Measurements from ENCODE around the gene TBC1D5. TPM values are rescaled to one million over a fixed set of nuclear protein-coding genes. Genes with fewer than 3 reads are reported as not detected.
A peak's percentile ranks its signal among the peaks of the same experiment; 100 is the strongest.
"Not testable (repeated sequence)": the region's sequence is repeated elsewhere in the genome, so short reads cannot be mapped to it uniquely, and the experiment has no call there.

TBC1D5 gene
- 63.6 and 108 TPM in 2 replicates for total RNA-seq (ENCODE audit: low replicate concordance)

DNA sequence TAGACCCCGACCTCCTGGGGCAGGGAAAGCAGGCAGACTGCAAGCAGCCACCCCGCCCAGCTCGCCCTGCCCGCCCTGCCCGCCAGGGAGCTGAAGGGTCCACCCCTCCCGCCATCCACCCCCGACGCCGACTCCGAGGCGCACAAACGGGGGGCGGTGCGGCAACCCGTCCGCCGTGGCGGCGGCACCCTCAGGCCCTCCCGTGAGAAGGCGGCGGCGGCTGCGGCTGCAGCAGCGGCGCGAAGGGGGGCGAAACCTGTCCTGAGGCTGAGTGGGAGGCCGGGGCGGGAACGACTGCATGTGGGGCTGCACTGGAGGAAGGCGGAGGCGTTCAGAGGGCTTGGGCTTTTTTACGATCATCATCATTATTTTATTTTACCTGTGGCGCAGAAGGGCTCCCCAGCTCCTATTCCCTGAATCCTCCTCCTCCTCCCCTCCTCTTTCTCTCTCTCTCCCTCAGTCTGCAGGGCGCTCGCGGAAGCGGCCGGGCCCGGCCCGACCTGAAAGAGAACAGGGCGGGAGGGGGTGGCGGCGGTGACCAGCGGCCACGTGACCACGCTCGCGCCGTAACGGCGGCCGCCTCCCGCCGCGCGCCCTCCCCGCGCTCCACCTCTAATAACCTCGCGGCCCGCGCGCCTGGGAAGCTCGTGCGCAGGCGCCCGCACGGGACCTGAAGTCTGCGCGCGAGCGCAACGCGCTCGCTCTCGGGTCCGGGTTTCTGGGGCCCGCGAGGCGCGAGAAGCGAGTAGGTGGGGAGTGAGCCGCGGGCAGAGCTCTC lies at the start of gene TBC1D5:
TSS of gene TBC1D5 (minus strand) at position 530 of the 778 bp plus-strand sequence. CDS start 234,061 bp downstream, outside the sequence.
- no peaks in the 10 kb centered on the region for H4K20me1 ChIP-seq (ENCODE audit: low read depth)
- peak within 1 kb of the TSS; percentile 98 for H3K27ac Mint-ChIP-seq
- no peak for TF ChIP-seq CTCF (IDR thresholded peaks at IDR 0.05)
- peak; percentile 27 for TF ChIP-seq EZH2 (IDR thresholded peaks at IDR 0.05)
- H2AFZ ChIP-seq (replicated peaks) = peak within 1 kb of the TSS; percentile 87
- peak within 1 kb of the TSS; percentile 80 for H3K4me2 ChIP-seq
- peak within 1 kb of the TSS; percentile 98 for H3K27ac ChIP-seq
- peaks cover 41% of the 10 kb centered on the region for H3K4me1 Mint-ChIP-seq
- no peaks in the 10 kb centered on the region for H3K9me3 Mint-ChIP-seq
- H3F3A ChIP-seq (ENCODE audit: low read depth) = peaks cover 35% of the 10 kb centered on the region
- no peaks in the 10 kb centered on the region for H3K9me3 ChIP-seq (ENCODE audit: low read depth)
- peaks cover 2% of the 10 kb centered on the region for H3K27me3 Mint-ChIP-seq (ENCODE audit: insufficient read depth, low read depth)
- H3K36me3 Mint-ChIP-seq = peaks cover 5% of the 10 kb centered on the region
- peak within 1 kb of the TSS; percentile 62 for H3K4me3 ChIP-seq
- H3K79me2 ChIP-seq (ENCODE audit: low read depth) = peaks cover 42% of the 10 kb centered on the region
- peak within 1 kb of the TSS; percentile 95 for H3K4me3 Mint-ChIP-seq
- H3K36me3 ChIP-seq = no peaks in the 10 kb centered on the region
- H3K27me3 ChIP-seq = no peaks in the 10 kb centered on the region
- DNase-seq (ENCODE audit: low spot score) = peak; percentile 99
- peak within 1 kb of the TSS; percentile 72 for H3K9ac ChIP-seq
- H3K4me1 ChIP-seq = peaks cover 18% of the 10 kb centered on the region

DNA sequence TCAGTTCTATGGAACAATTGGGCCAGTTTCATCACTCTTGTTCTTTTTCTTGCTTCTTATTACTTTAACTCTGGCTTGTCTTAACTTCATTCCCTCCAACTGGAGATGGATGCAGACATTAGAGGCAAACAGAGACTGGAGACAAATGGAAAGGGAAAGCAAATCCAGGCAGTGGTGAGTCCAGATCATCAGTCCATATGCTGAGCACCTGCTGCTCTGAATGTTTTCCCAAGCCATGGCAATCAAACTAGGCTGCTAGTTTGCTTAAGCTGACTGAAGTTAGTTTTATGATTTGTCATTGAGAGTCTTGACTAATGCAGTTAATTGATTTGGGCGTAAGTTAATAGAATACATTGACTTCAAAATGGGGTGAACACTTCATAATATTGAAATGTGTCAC lies 41.0 kb upstream of the TBC1D5 start:
- TF ChIP-seq EZH2 (IDR thresholded peaks at IDR 0.05) (no peak), CTCF (IDR thresholded peaks at IDR 0.05) (no peak), EZH2phosphoT487 (IDR thresholded peaks at IDR 0.05) (no peak)
- peaks cover 2% of the 10 kb centered on the region for H3K27me3 Mint-ChIP-seq (ENCODE audit: insufficient read depth, low read depth)
- Histone ChIP-seq H3K79me2 (ENCODE audit: low read depth) (no peaks in the 10 kb centered on the region), H2AFZ (replicated peaks) (no peak overlapping the region), H3K4me1 (no peaks in the 10 kb centered on the region), H3K4me2 (no peak overlapping the region), H4K20me1 (ENCODE audit: low read depth) (no peaks in the 10 kb centered on the region), H3K36me3 (no peaks in the 10 kb centered on the region), H3K4me3 (no peak overlapping the region), H3K9me3 (ENCODE audit: low read depth) (no peaks in the 10 kb centered on the region), H3K27me3 (no peaks in the 10 kb centered on the region), H3K27ac (no peak overlapping the region), H3K9ac (no peak overlapping the region), H3F3A (ENCODE audit: low read depth) (no peaks in the 10 kb centered on the region)
- H3K36me3 Mint-ChIP-seq = no peaks in the 10 kb centered on the region
- H3K27ac Mint-ChIP-seq = no peak overlapping the region
- peaks cover 2% of the 10 kb centered on the region for H3K9me3 Mint-ChIP-seq
- H3K4me3 Mint-ChIP-seq = no peak overlapping the region
- no peak for DNase-seq (ENCODE audit: low spot score)
- H3K4me1 Mint-ChIP-seq = no peaks in the 10 kb centered on the region

- H3F3A ChIP-seq (ENCODE audit: low read depth) = no peaks in the 10 kb centered on the region
- H3K36me3 ChIP-seq = no peaks in the 10 kb centered on the region
- no peak overlapping the region for H3K9ac ChIP-seq
- no peak overlapping the region for H3K27ac ChIP-seq
- H3K27me3 ChIP-seq = no peaks in the 10 kb centered on the region
- no peaks in the 10 kb centered on the region for H3K9me3 ChIP-seq (ENCODE audit: low read depth)
- Mint-ChIP-seq H3K4me1 (no peaks in the 10 kb centered on the region), H3K9me3 (peaks cover 2% of the 10 kb centered on the region), H3K4me3 (no peak overlapping the region), H3K27me3 (ENCODE audit: insufficient read depth, low read depth) (peaks cover 2% of the 10 kb centered on the region), H3K36me3 (no peaks in the 10 kb centered on the region), H3K27ac (no peak overlapping the region)
- no peaks in the 10 kb centered on the region for H3K4me1 ChIP-seq
- DNase-seq (ENCODE audit: low spot score) = no peak
- no peaks in the 10 kb centered on the region for H3K79me2 ChIP-seq (ENCODE audit: low read depth)
- no peak overlapping the region for H3K4me3 ChIP-seq
- TF ChIP-seq CTCF (IDR thresholded peaks at IDR 0.05) = no peak
- no peak for TF ChIP-seq EZH2phosphoT487 (IDR thresholded peaks at IDR 0.05)
- TF ChIP-seq EZH2 (IDR thresholded peaks at IDR 0.05) = no peak
- H3K4me2 ChIP-seq = no peak overlapping the region
- H2AFZ ChIP-seq (replicated peaks) = no peak overlapping the region
- H4K20me1 ChIP-seq (ENCODE audit: low read depth) = no peaks in the 10 kb centered on the region
Measured at GRCh38 chr3:17782751-17783150, 40.3 kb upstream of the TBC1D5 start.

GRCh38 chr3:17780369-17780768 lies 37.9 kb upstream of the TBC1D5 start:
- not testable (repeated sequence) for H3K36me3 Mint-ChIP-seq; H3K9me3 Mint-ChIP-seq; H4K20me1 ChIP-seq (ENCODE audit: low read depth); H3K79me2 ChIP-seq (ENCODE audit: low read depth); H3K4me2 ChIP-seq; H3K27ac ChIP-seq; H3K4me1 Mint-ChIP-seq; H3K4me1 ChIP-seq; H3K27me3 Mint-ChIP-seq (ENCODE audit: insufficient read depth, low read depth); H3K4me3 ChIP-seq; DNase-seq (ENCODE audit: low spot score); H3F3A ChIP-seq (ENCODE audit: low read depth); H3K4me3 Mint-ChIP-seq; H3K36me3 ChIP-seq; H3K9me3 ChIP-seq (ENCODE audit: low read depth); H3K27ac Mint-ChIP-seq; H3K9ac ChIP-seq; H3K27me3 ChIP-seq
- peak overlapping the region; percentile 17 for H2AFZ ChIP-seq (replicated peaks)

GRCh38 chr3:17779304-17780250 lies 37.1 kb upstream of the TBC1D5 start:
- H3K27me3 ChIP-seq; H3K4me3 Mint-ChIP-seq; H3K27ac ChIP-seq; H3K36me3 ChIP-seq; H3K27ac Mint-ChIP-seq; H3F3A ChIP-seq (ENCODE audit: low read depth); H3K4me1 ChIP-seq; H3K27me3 Mint-ChIP-seq (ENCODE audit: insufficient read depth, low read depth); H3K36me3 Mint-ChIP-seq; H4K20me1 ChIP-seq (ENCODE audit: low read depth); H3K79me2 ChIP-seq (ENCODE audit: low read depth); DNase-seq (ENCODE audit: low spot score); H3K9me3 ChIP-seq (ENCODE audit: low read depth); H3K9ac ChIP-seq; H3K4me1 Mint-ChIP-seq; H3K9me3 Mint-ChIP-seq; H3K4me2 ChIP-seq; H3K4me3 ChIP-seq: not testable (repeated sequence)
- H2AFZ ChIP-seq (replicated peaks) = peak overlapping the region; percentile 17

Data from neural progenitor cell (in vitro differentiated cells).